ENCODE results near the gene PLXNA4. TPM values are rescaled to one million over a fixed set of nuclear protein-coding genes. Genes with fewer than 3 reads are reported as not detected.
A peak's percentile ranks its signal among the peaks of the same experiment; 100 is the strongest.

The PLXNA4 gene
- total and polyA plus RNA-seq, 2 experiments from 2014 or later, result 0.08 to 0.80 TPM

DNA sequence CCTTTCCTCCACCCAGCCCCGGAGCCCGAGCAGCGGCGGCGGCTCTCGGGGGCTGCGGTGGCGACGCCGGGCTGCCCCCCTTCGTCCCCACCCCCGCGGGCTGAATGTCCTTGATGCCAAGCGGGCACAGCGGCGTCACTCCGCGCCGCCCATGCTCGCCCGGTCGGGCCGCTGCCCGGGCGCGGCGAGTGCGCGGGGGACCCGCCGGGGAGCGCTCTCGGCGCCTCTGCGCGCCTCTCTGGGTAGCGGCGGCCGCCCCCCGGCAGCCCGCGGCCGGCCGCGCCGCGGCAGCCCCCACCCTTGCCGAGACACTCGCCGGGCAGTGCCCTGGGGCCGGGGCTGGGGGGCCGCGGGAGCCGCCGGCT is 433 bp upstream of the PLXNA4 start:
- DNase-seq (ENCODE audit: low spot score) (peak; percentile 14), ATAC-seq (peak; percentile 3; the same call in 2 of the 3 replicates)
- H3K36me3 Mint-ChIP-seq (ENCODE audit: low read depth), result no peaks in the 10 kb centered on the region
- peaks cover 4% of the 10 kb centered on the region; the same call in 1 of the 2 replicates for H4K20me1 ChIP-seq (replicated peaks; ENCODE audit: insufficient read depth)
- H3K4me2 ChIP-seq, result peak overlapping the region; percentile 93
- peaks cover 45% of the 10 kb centered on the region for H3K4me1 ChIP-seq (ENCODE audit: insufficient read depth)
- no peak overlapping the region for H3K27ac ChIP-seq (ENCODE audit: low read depth)
- H3K4me3 ChIP-seq, result peak overlapping the region; percentile 71
- H3K27me3 Mint-ChIP-seq (ENCODE audit: insufficient read depth, low read depth, poor library complexity), result peaks cover 69% of the 10 kb centered on the region
- H3K36me3 ChIP-seq (ENCODE audit: insufficient read depth), result no peaks in the 10 kb centered on the region
- H2AFZ ChIP-seq, result peak overlapping the region; percentile 91
- H3K9me3 Mint-ChIP-seq, result no peaks in the 10 kb centered on the region
- no peaks in the 10 kb centered on the region for H3K9me2 ChIP-seq (ENCODE audit: insufficient read depth)
- TF ChIP-seq EZH2 (IDR thresholded peaks at IDR 0.05; ENCODE audit: low read depth, unreplicated experiment), result peak; percentile 27
- TF ChIP-seq EZH2phosphoT487 (IDR thresholded peaks at IDR 0.05; ENCODE audit: unreplicated experiment), result peak; percentile 58
- no peak for TF ChIP-seq ZNF114 (CRISPR knock-in tag; IDR thresholded peaks at IDR 0.05)
- H3F3A ChIP-seq (replicated peaks; ENCODE audit: low read depth), result peaks cover 3% of the 10 kb centered on the region; the same call in 1 of the 2 replicates
- peaks cover 83% of the 10 kb centered on the region for H3K27me3 ChIP-seq (ENCODE audit: insufficient read depth)
- no peak overlapping the region for H3K27ac Mint-ChIP-seq
- H3K4me1 Mint-ChIP-seq, result peaks cover 42% of the 10 kb centered on the region
- peak overlapping the region; percentile 71; the same call in 2 of the 3 replicates for H3K4me3 Mint-ChIP-seq
- H3K79me2 ChIP-seq (replicated peaks; ENCODE audit: insufficient read depth), result no peaks in the 10 kb centered on the region

DNA sequence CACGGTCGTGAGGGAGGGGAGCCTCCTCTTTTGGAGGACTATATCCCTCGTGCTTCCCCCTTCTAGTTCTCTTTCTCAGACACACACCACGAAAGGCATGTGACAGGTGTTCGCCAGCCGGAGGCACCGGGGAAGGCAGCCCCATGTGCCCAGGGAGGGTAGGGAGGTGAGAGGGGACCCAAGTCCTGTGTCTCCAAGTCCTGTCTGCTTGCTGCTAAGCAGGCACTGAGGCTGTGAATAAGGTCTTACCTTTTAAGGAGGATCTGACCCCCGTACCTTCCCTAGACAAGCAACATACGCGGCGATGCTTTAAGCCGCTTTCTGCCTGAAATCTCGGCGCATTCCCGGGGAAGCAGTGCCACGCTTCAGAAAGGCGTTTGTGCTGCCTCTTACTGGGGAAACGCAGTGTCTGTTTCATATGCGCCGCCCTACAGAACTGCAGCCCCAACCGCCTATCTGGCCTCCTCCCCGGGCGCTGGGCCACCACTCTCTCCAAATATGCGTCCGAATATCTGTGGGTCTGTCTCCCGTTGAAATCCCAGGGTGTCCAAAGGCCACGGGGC is 770 bp downstream of the PLXNA4 start:
- H3K4me1 Mint-ChIP-seq, result peaks cover 46% of the 10 kb centered on the region
- peaks cover 4% of the 10 kb centered on the region; the same call in 1 of the 2 replicates for H4K20me1 ChIP-seq (replicated peaks; ENCODE audit: insufficient read depth)
- peak overlapping the region; percentile 71 for H3K4me3 ChIP-seq

More for the DNA sequence above, 770 bp downstream of the PLXNA4 start:
- Histone ChIP-seq H3K27me3 (ENCODE audit: insufficient read depth) (peaks cover 95% of the 10 kb centered on the region), H3K9me2 (ENCODE audit: insufficient read depth) (no peaks in the 10 kb centered on the region), H3K4me2 (peak overlapping the region; percentile 93), H2AFZ (peak overlapping the region; percentile 91), H3K27ac (ENCODE audit: low read depth) (no peak overlapping the region), H3K4me1 (ENCODE audit: insufficient read depth) (peaks cover 45% of the 10 kb centered on the region), H3F3A (replicated peaks; ENCODE audit: low read depth) (peaks cover 3% of the 10 kb centered on the region; the same call in 1 of the 2 replicates), H3K36me3 (ENCODE audit: insufficient read depth) (no peaks in the 10 kb centered on the region), H3K79me2 (replicated peaks; ENCODE audit: insufficient read depth) (no peaks in the 10 kb centered on the region)
- peak overlapping the region; percentile 71 for H3K4me3 Mint-ChIP-seq
- H3K27ac Mint-ChIP-seq, result no peak overlapping the region
- no peak for TF ChIP-seq NANOG (IDR thresholded peaks at IDR 0.05; ENCODE audit: borderline replicate concordance)
- TF ChIP-seq EZH2 (IDR thresholded peaks at IDR 0.05; ENCODE audit: low read depth, unreplicated experiment), result peak; percentile 98
- no peak for TF ChIP-seq ZNF331 (CRISPR knock-in tag; IDR thresholded peaks at IDR 0.05; ENCODE audit: low read depth)
- TF ChIP-seq ZNF114 (CRISPR knock-in tag; IDR thresholded peaks at IDR 0.05), result no peak
- no peak for TF ChIP-seq POLR2AphosphoS5 (IDR thresholded peaks at IDR 0.05; ENCODE audit: low read depth)
- no peak for TF ChIP-seq JUNB (IDR thresholded peaks at IDR 0.05; ENCODE audit: unreplicated experiment)
- TF ChIP-seq STAT1 (IDR thresholded peaks at IDR 0.05; ENCODE audit: unreplicated experiment), result no peak
- 0 out of 2 replicates have a peak, but pooled peaks have one; percentile 8 for TF ChIP-seq CREB1 (CRISPR knock-in tag; IDR thresholded peaks at IDR 0.05; ENCODE audit: low read depth)
- TF ChIP-seq EZH2phosphoT487 (IDR thresholded peaks at IDR 0.05; ENCODE audit: unreplicated experiment), result peak; percentile 34
- TF ChIP-seq, protein P1, sequence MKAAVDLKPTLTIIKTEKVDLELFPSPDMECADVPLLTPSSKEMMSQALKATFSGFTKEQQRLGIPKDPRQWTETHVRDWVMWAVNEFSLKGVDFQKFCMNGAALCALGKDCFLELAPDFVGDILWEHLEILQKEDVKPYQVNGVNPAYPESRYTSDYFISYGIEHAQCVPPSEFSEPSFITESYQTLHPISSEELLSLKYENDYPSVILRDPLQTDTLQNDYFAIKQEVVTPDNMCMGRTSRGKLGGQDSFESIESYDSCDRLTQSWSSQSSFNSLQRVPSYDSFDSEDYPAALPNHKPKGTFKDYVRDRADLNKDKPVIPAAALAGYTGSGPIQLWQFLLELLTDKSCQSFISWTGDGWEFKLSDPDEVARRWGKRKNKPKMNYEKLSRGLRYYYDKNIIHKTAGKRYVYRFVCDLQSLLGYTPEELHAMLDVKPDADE (IDR thresholded peaks at IDR 0.05), result no peak
- TF ChIP-seq, protein P2, sequence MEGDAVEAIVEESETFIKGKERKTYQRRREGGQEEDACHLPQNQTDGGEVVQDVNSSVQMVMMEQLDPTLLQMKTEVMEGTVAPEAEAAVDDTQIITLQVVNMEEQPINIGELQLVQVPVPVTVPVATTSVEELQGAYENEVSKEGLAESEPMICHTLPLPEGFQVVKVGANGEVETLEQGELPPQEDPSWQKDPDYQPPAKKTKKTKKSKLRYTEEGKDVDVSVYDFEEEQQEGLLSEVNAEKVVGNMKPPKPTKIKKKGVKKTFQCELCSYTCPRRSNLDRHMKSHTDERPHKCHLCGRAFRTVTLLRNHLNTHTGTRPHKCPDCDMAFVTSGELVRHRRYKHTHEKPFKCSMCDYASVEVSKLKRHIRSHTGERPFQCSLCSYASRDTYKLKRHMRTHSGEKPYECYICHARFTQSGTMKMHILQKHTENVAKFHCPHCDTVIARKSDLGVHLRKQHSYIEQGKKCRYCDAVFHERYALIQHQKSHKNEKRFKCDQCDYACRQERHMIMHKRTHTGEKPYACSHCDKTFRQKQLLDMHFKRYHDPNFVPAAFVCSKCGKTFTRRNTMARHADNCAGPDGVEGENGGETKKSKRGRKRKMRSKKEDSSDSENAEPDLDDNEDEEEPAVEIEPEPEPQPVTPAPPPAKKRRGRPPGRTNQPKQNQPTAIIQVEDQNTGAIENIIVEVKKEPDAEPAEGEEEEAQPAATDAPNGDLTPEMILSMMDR (conservative IDR thresholded peaks at IDR 0.05; ENCODE audit: low read depth in 2 of 2), result peak in 1 of 2 experiments; percentile 15; a peak in 1 of 4 replicates
- no peaks in the 10 kb centered on the region for H3K9me3 Mint-ChIP-seq
- ATAC-seq, result peak; percentile 24
- DNase-seq (ENCODE audit: low spot score), result peak; percentile 68
- H3K36me3 Mint-ChIP-seq (ENCODE audit: low read depth), result no peaks in the 10 kb centered on the region
- peaks cover 77% of the 10 kb centered on the region for H3K27me3 Mint-ChIP-seq (ENCODE audit: insufficient read depth, low read depth, poor library complexity)

Measured in GM23338 (cell line).